Activated CD4-positive, CD25-positive, alpha-beta regulatory T cell treated with anti-CD3 and anti-CD28 coated beads, Interleukin-2, amount 50 U/mL, for 72 hours (primary cell): ENCODE data around the gene CD93.

ENCODE experiments used
- DNase-seq: peaks from one replicate; pipeline ENCODE4 v3.0.0; 2021

CD93 gene, protein sequence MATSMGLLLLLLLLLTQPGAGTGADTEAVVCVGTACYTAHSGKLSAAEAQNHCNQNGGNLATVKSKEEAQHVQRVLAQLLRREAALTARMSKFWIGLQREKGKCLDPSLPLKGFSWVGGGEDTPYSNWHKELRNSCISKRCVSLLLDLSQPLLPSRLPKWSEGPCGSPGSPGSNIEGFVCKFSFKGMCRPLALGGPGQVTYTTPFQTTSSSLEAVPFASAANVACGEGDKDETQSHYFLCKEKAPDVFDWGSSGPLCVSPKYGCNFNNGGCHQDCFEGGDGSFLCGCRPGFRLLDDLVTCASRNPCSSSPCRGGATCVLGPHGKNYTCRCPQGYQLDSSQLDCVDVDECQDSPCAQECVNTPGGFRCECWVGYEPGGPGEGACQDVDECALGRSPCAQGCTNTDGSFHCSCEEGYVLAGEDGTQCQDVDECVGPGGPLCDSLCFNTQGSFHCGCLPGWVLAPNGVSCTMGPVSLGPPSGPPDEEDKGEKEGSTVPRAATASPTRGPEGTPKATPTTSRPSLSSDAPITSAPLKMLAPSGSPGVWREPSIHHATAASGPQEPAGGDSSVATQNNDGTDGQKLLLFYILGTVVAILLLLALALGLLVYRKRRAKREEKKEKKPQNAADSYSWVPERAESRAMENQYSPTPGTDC

DNA sequence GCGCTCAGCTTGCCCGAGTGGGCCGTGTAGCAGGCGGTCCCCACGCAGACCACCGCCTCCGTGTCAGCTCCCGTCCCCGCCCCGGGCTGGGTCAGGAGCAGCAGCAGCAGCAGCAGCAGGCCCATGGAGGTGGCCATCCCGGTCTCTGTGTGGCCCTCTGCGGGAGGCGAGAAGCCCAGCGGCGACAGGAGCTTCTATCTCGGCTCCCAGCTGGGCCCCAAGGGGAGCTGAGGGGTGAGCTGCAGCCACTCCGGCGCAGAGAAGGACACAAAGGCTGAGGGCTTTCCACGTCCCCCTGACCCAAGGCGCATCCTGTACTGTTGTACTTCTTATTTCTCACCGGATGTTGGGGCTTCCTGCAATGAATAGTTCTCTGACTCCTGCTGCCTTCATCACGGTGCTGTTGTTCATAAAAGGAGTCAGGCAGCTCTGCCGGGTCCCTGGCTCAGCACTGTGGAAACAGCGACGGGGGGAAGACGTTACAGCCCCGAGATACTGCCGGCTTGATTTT lies at the start of gene CD93:
TSS of gene CD93 (minus strand) at position 269 of the 511 bp plus-strand sequence. CDS start at position 137, 132 bp downstream.
- DNase-seq, result no peak

DNA sequence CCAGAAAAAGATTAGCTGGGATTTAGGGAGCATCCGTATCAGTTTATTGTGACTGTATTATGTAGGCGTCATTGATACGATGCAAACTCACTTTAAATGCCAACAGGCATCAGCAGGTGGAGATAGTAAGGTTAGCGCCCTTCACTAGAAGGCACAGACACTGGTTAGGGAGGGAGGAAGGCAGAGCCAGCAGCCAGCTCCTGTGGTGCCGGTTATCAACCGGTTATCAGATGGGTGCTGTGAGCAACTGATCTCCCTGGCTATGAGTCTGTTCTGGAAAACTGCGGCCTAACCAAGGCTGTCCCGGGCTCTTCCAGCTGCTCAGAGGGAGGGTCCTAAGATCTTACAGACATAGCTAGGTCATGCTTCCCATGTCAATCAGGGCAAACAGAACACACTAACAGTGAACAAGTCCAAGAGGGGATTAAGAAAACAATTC lies 47.5 kb upstream of the CD93 start:
- no peak for DNase-seq

DNA sequence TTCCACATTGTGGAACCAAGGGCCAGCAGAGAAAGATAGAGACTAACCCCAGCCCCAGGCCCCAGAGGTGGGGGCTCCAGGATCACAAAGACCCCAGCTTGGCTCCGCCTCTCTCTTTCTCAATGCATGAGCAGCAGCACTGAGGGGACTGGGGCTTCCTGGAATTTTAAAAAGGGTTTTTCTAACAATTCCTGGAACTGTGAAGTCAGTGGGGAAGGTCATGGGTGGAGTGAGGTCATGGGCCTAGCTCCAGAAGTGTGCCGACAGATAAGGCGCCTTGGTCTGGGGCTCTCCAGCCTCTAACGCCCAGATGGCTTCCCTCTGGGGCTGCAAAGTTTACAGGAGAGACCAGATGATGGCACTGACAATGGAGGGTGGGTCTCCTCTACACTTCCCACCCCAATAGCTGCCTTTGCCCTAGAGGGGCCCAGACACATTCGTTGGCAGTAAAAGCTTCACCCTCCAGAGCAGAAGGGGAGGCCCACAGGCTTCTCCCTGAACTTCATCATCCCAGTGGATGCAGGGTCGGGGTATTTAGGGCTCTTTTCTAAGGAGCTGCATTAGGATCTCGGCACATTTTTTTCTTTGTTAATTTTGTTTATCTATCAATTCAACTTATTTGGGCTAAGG lies 46.9 kb upstream of the CD93 start:
- no peak for DNase-seq

DNA sequence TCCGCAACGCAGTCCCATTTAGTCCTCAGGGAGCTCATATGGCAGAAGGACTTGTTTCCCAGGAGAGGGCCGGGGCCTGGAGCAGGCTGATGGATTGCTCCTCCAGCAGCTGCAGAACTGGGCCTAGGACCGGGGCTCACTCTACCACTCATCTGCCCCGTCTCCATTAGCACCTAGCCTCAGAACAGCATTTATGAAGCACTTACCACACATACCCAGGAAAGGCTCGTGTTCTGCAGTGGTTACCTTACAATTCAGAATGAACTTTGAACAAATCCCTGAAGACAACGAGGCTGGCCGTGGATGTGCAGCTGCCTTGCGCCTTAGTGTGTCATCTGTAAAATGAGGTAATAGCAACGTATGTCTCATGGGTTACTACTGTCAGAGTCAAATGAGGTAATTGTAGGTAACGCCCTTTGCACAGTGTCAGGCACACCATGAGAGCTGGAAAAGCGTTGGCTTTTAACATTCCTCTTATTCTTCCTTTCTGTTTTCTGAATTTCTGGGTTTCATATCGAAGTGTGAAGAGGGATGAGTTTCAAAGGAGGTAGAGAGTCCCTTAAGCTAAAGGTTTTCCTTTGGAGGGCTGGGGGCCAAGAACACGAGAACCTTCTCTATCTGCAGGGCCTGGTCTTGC lies 46.3 kb upstream of the CD93 start:
- no peak for DNase-seq

DNA sequence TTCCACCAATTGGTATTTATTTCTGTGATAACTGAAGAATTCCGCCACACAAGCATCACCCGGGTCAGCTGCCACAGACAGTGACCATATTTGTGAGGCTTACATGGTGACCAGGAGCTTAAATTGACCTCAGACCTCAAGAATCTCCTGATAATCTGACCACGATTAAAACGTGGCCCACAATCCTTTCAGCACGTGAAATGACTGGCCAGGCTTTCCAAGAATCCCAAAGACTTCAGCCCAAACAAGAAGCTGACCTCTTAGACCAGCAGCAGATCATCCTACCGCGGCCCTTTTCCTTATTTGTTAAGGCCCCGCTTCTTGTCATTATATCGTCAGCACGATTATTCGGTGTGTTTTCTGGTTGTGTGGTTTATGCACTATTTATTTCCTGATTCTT lies 45.6 kb upstream of the CD93 start:
- no peak for DNase-seq

DNA sequence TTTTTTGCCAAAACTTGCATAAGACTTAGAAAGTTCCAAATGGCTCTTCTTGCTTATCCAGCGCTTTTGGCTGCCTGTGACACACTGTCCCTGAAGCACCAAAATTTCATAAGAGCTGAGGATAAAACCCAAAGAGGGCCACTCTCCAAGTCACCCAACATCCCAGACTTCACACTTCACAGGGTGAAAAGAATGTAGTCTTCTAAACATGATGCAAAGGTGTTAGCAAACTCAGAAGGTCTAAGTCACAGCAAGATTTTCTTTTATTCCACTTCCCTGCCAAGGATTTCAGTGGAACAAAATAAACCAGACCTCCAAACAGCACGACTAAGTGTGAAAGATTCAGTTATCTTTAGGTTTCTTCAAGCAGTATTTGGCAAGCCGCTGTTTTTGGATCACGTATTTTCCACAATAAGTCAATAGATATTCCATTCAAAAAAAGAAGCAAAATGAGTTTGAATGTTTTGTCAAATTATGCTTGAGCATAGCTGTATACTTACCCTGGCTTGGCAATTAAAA lies 44.6 kb upstream of the CD93 start:
- no peak for DNase-seq

DNA sequence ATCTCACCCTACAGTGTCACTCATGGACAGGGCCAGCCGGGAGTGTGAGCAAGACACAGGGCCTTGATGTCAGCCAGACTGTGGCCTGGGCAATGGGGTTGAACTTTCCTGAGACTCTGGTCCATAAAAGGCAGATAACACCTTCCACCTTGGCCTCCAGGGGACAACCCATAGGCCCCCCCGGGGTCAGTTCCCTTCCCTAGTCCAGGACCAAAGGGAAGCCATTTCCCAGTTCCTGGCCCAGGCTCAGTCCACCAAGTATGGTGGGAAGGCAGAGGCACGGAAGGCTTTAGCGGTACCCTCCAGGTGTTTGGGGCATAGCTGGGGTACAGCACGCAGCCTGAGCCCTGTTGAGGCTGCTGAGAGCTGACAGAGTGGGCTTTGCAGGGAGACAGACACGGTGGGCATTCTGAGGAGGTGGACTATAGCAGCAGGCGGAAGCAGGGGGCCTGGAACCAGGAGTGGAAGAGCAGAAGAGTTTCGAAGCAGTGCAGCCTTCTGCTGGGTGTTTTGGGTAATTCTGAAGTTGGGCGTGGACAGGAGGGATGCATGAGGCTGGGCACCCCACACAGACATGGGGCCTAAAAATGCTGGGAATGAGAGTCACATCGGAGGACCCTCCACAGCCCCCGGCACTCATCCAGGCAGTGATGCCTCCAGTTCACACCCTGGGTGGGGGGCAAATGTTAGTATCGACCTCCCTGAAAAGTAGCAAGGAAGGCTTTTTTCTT lies 43.9 kb upstream of the CD93 start:
- DNase-seq, result no peak

DNA sequence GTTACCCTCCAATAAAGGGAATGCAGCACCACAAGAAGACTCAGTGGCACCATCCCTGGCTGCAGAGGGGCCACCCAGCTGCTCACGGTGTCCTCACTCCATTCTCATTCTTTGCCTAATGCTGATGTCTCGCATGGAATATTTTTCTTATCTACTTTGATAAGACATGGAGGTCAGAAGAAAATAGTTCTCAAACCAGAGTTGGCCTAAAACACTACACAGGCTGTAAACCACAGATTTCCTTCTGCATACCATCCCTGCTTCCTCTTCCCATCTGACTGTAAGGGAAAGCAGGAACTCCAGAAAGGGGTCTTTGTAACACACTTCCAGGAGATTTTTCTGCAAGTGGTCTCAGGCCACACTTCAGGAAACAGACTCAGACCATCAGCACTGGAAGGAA lies 43.1 kb upstream of the CD93 start:
- no peak for DNase-seq

DNA sequence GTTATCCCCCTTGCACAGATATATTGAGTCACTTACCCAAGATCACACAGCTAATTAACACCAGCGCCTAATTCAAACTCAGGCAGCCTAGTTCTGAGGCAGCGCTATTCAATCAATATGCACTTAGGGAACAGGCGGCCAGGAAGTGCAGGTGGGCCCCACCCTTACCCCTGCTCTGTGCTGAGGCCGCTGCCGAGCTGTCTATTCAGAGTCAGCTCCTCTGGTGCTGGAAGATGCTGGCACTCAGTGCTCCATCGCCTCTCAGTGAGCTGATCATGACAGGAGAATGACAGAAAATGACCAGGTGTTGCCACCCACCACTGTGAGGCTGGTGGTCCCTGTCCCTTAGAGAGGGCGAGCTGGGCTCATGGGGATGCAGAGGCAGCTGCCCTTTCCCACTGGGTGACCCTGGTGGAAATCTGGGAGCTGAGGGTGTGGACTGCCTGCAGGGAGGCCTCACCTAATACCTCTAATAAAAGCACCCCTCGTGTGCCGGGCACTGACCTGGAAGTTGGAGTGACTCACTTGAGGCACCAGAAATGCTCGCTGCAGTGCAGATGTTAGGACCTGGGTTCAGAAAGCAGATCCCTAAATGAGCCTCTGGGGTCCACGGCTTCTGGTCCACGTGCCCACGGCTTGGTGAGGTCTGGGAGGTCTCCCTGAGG lies 42.5 kb upstream of the CD93 start:
- no peak for DNase-seq

DNA sequence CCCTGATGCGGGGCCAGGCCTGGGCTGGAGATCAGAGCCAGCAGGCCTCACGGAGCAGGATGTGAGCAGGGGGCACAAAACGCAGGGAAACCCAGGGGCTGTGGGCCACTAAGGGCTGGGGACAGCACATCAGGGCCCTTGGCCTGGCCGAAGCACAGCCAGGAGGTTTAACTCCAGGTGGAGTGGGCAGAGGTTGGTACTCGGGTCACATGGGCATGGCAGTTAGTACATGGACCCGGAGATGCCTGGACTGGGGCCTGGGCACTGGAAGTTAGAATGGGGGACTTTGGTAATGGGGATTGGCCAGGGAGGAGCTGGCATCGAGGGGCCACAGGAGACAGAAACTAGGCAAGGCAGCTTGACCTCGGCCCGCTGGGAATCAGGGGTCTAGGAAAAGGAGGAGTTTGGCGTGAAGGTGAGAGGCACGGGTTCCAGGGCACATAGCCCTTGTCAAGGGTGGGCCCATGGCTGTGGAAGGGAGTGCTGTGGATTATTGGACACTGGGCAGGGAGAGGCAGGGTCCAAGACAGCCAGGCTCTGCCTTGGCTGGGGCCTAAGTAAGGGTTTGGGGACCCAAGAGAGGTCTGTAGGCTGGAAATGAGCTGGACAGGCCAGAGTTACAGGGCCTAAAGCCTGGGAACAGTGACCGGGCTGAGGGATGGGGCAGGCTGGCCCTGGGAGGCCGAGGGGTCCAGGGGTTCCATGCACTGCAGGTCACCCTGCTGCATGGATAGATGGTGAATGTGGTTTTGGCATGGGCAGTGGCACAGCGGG lies 41.6 kb upstream of the CD93 start:
- no peak for DNase-seq

DNA sequence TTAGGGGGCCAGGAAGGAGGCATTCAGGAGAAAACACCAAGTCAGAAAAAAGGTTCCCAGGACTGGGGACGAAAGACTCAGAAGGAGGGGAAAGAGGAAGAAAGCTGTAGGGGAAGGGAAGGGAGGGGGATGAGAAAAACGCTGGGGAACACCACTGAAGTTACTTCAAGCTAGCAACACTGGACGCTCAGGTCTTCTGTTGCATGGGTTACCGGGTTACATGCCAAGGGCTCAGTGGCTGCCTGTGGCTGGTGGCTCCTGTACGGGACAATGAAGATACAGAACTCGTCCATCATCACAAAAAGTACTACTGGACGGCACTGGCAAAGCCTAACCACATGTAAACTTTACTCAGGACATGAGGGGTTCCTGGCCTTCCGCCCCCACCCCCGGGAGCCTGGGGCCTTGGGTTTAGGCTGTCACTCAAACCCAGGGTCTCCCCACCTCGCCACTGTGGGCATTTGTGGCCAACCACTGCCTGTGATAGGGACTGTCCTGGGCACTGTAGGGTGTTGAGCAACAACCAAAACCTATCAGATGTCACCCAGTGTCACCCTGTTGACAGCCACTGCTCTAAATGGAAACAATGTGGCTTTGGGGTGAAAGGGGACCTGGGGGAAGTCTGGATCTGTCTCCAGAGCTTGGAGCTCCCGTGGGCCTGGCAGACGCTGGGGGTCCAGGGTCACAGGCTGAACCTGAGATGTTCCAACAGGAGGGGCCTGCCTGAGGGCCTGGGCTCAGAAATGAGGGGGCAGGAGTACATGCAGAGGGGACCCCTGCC lies 40.3 kb upstream of the CD93 start:
- DNase-seq, result no peak

DNA sequence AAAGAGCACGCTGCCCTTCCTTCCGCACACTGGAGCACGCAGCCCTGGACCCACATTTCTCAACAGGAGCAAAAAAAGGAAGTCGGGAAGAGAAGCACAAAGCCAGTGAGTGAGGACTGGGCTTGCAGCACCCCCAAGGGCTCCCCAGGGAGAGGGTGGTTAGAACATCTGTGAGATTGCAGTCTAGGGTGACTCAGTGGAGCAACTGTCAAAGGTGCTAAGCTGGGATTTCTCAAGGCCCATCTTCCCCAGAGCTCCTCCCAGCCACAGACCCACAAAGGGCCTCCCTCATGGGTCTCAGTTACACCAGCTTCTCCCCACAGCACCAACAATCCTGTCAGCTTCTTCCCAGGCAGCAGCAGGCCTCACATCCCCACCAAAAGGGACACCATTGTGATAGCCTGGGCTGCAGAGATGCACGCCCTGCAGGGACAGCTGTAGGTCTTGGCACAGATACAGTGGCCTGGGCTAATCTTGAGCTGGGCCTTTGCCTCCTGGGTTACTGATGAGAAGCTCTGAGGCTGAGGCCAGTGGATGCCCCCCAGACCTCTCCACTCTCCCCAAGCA lies 39.6 kb upstream of the CD93 start:
- DNase-seq, result no peak

DNA sequence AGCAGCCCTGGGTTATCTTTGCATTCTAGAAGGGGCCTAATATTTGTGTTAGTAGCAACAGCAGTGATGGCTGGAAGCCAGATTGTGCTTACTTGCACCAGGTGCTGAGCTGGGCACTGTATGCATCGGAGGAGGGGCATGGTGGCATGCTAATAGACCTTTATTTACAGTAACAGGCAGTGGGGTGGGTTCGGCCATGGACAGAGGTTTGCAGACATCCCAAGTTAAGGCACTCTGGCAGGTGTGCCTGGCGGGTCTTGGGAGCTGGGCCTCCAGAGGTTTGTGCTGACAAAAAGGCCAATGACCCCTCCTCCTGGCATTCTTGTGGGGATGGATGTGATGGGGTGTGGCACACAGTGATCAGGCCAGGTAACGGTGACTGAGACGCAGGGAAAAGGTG lies 39.0 kb upstream of the CD93 start:
- DNase-seq, result no peak

DNA sequence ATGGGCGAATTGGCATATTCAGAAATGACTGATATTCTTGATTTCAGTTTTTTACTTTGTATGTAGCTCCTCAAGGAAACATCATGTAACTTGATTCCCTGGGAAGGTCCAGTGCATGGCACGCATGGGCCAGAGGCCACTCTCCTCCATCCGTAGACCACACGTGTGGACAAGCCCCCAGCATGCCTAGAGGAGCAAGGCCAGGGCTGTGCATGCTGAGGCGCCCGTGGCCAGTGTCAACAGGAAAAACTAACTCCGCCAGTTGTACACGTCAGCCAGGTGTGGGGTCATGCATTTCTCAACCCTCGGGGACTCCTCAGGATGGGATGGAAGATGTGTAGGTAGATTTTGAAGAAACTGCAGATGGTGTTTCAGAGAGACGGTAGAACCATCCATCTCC lies 37.8 kb upstream of the CD93 start:
- DNase-seq, result no peak

DNA sequence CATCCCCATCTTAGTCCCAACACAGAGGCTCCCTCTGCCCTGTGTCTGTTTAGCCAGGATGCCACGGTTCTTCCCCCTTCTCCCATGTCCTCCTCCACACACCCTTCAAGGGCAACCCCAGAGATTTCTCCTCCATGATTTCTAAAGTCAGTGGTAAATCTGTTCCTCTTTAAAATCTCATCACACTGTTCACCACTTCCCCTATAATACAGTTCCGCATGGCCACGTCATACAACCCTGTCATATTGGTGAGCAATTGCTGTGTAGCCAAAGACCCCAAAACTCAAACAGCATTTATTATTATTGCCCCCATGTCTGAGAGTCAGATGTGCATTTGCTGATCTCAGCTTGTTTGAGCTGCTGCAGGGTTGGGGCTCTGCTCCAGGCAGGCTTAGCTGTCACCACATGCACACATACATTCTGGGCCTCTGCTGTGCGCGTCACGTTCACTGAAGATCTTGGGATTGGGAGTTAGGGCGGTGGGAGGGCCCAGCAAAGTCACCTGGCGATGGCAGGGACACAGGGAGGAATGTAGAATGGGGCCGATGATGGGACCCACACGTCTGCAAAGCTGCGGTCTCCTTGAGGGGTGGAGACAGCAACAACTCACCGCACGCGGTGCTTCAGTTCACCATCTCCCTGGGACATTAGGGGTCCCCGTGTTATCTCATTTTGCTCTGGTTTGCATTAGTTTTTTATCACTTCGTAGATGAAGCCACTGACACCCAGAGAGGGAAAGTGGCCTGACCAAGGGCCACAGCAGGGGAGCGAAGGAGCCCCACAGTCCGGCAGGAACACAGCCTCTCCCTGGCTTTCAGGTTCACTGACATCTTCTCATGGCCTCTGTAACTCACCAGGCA lies 36.9 kb upstream of the CD93 start:
- DNase-seq, result no peak

DNA sequence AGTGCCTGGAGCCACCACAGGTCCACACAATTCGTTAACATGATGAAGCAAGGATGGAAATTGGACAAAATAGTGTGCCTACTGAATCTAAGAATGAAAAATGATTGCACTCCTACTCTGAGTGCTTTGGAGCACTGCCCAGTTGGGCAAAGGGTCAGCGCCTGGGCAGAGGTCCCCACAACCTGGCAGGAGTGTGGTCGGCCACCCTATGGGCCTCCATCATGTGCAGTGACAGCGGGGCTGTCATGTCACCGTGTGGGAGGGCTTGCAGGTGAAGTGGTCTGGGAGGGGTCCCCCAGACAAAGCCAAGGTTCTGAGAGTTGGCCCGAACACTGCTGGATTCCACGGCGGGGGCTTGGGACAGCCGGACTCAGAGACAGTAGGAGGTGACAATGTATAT lies 36.2 kb upstream of the CD93 start:
- DNase-seq, result no peak

DNA sequence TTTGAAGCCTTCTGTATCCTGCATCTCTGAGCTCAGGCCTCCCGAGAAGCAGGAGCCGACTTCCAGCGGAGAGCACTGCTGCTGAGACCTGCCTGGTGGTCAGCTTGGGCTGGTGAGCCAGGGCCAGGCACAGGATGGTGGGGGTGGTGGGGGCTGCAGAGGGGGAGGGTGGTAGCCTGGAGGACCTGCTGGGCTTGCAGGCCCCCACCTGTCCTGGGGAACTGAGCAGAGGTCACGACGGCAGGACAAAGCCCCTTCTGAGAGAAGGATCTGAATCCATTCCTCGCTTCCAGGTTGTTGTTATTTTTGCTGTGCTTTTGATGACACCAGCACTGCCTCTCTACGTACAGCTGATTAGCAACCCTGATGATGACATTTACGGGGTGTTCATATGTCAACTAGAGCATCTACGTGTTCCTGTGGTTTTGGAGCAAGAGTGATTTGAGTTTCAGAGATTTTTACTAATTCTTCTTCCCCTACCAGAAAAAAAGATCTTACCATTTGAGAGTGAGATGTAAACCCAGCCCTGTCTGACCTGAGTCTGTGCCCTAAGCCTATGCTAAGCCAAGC lies 35.7 kb upstream of the CD93 start:
- DNase-seq, result no peak
